HepG2 (cell line): ENCODE measurements around the gene SERPINA6. TPM values are rescaled to one million over a fixed set of nuclear protein-coding genes. Genes with fewer than 3 reads are reported as not detected.

Experiments
- ATAC-seq: fragments of 200-7000 bp; cut with Tn5 transposase; 3 replicates; pipeline ENCODE4 v1.9.1; 2020; ENCODE audit warnings: mild to moderate bottlenecking, moderate library complexity
- BruUV-seq: library from RNA; stranded (reverse); fragments of 400-500 nt; replicated peaks from 2 replicates; lab custom pipeline; 2021; lab: Mats Ljungman, UMichigan
- CTCF ChIA-PET: fragments of 300-600 bp; formaldehyde crosslinking; extraction: SDS; loops from one replicate; lab custom pipeline; 2021; ENCODE audit warnings: low total read pairs, inconsistent platforms, low intra/inter-chr PET ratio; lab: Yijun Ruan, JAX
- POLR2A ChIA-PET: fragments of 350-600 bp; sonication (Branson Sonifier 250); formaldehyde crosslinking; loops from one replicate; lab custom pipeline; 2020; ENCODE audit warnings: antibody characterized with exemption, inconsistent platforms; lab: Yijun Ruan, JAX
- DNase-seq: peaks from one replicate; pipeline ENCODE4 v3.0.0-alpha.2; 2015; ENCODE audit warnings: low spot score
- FAIRE-seq: peaks from 3 replicates; lab custom pipeline; 2011; peaks lifted over from hg19 to GRCh38; lab: Jason Lieb, UNC
- H2AFZ ChIP-seq: one replicate; pipeline ENCODE4 v1.6.1; 2011; ENCODE audit warnings: low read length, inconsistent platforms
- H3K27ac ChIP-seq: fragments of 300-600 bp; 3 replicates; pipeline ENCODE4 v1.8.0; 2011; ENCODE audit warnings: mixed run types, mild to moderate bottlenecking, mixed read lengths, low read length, inconsistent platforms; ENCODE audit not compliant: insufficient read depth; ENCODE audit errors: extremely low read length
- H3K27me3 ChIP-seq, 2 experiments: fragments of 200-600 bp in 1 of 2; 2 replicates in 1 of 2; 3 replicates in 1 of 2; pipeline versions ENCODE4 v1.6.0 to v1.8.0; 2011; ENCODE audit warnings: low read length in 2 of 2, mild to moderate bottlenecking in 2 of 2, moderate library complexity in 2 of 2, inconsistent platforms in 1 of 2; ENCODE audit not compliant: insufficient read depth in 2 of 2, control insufficient read depth in 1 of 2
- H3K36me3 ChIP-seq, 2 experiments: fragments of 200-600 bp in 1 of 2; replicated peaks in 1 of 2; 2 replicates in 1 of 2; 3 replicates in 1 of 2; pipeline versions ENCODE4 v1.5.1 to v1.8.0; 2011; ENCODE audit warnings: low read length in 2 of 2, inconsistent platforms in 1 of 2; ENCODE audit not compliant: insufficient read depth in 2 of 2, control insufficient read depth in 1 of 2
- H3K4me1 ChIP-seq: 2 replicates; pipeline ENCODE4 v1.5.1; 2012; ENCODE audit warnings: low read length, inconsistent platforms; ENCODE audit not compliant: insufficient read depth
- H3K4me2 ChIP-seq: 2 replicates; pipeline ENCODE4 v1.6.0; 2011; ENCODE audit warnings: low read depth, low read length, inconsistent platforms
- H3K4me3 ChIP-seq, 3 experiments: fragments of 200-600 bp in 1 of 3; sonication (generic), shearing (Covaris generic) in 1 of 3; replicated peaks in 1 of 3; 2 replicates each; pipeline ENCODE4 v1.5.1; 2011 to 2016; ENCODE audit warnings: low read length in 3 of 3, inconsistent platforms in 2 of 3, low read depth in 2 of 3, mild to moderate bottlenecking in 2 of 3, control low read depth in 1 of 3, mixed read lengths in 1 of 3; ENCODE audit not compliant: insufficient read depth in 1 of 3
- H3K79me2 ChIP-seq: one replicate; pipeline ENCODE4 v1.6.1; 2011; ENCODE audit warnings: low read length, inconsistent platforms; ENCODE audit not compliant: insufficient read depth
- H3K9ac ChIP-seq: 2 replicates; pipeline ENCODE4 v1.6.0; 2011; ENCODE audit warnings: mild to moderate bottlenecking, low read depth, low read length, inconsistent platforms; ENCODE audit not compliant: insufficient read depth
- H3K9me3 ChIP-seq: 2 replicates; pipeline ENCODE4 v1.5.1; 2012; ENCODE audit warnings: mild to moderate bottlenecking, low read length
- H4K20me1 ChIP-seq: 2 replicates; pipeline ENCODE4 v1.6.0; 2011; ENCODE audit warnings: inconsistent platforms, mild to moderate bottlenecking, low read length, moderate library complexity; ENCODE audit not compliant: insufficient read depth
- ATF3 ChIP-seq: sonication (generic); formaldehyde crosslinking; IDR thresholded peaks from 2 replicates; pipeline ENCODE4 v1.4.0; 2020; ENCODE audit warnings: missing genetic modification reagents
- CEBPG ChIP-seq: IDR thresholded peaks from 2 replicates; pipeline ENCODE4 v1.6.1; 2016
- EP300 ChIP-seq, 3 experiments: sonication (generic) in 1 of 3; formaldehyde crosslinking in 1 of 3; IDR thresholded peaks; 2 replicates each; pipeline versions ENCODE4 v1.5.1 to v1.6.1; 2011 to 2020; ENCODE audit warnings: low read depth in 2 of 3, low read length in 2 of 3, borderline replicate concordance in 1 of 3, improper control_type of control experiment in 1 of 3, mild to moderate bottlenecking in 1 of 3, missing genetic modification reagents in 1 of 3, moderate library complexity in 1 of 3
- FOSL2 ChIP-seq: sonication (generic); formaldehyde crosslinking; IDR thresholded peaks from 2 replicates; pipeline ENCODE4 v1.4.0; 2020; ENCODE audit warnings: missing genetic modification reagents
- HNF4G ChIP-seq, 2 experiments: sonication (generic) in 1 of 2; formaldehyde crosslinking in 1 of 2; IDR thresholded peaks; 2 replicates each; pipeline versions ENCODE4 v1.4.0 to v1.6.1; 2011 to 2020; ENCODE audit warnings: borderline replicate concordance in 2 of 2, low read depth in 2 of 2, mild to moderate bottlenecking in 2 of 2, low read length in 1 of 2, missing genetic modification reagents in 1 of 2, moderate library complexity in 1 of 2
- MAFF ChIP-seq: IDR thresholded peaks from 2 replicates; pipeline ENCODE4 v1.6.1; 2011; ENCODE audit warnings: low read depth, low read length, improper control_type of control experiment
- MAFK ChIP-seq, 2 experiments: IDR thresholded peaks in 1 of 2; conservative IDR thresholded peaks in 1 of 2; 2 replicates each; pipeline ENCODE4 v1.6.1; 2011; ENCODE audit warnings: improper control_type of control experiment in 2 of 2, low read length in 2 of 2
- PHF21A ChIP-seq: sonication (generic); formaldehyde crosslinking; IDR thresholded peaks from 2 replicates; pipeline ENCODE4 v1.5.0; 2020; ENCODE audit warnings: mild to moderate bottlenecking, missing genetic modification reagents
- SAP130 ChIP-seq: IDR thresholded peaks from 2 replicates; pipeline ENCODE4 v1.6.1; 2016; ENCODE audit warnings: low read depth
- TFAP4 ChIP-seq: sonication (generic); IDR thresholded peaks from 2 replicates; pipeline ENCODE4 v1.6.1; 2016; ENCODE audit warnings: low read depth, borderline replicate concordance
- ZNF547 ChIP-seq: sonication (generic); formaldehyde crosslinking; IDR thresholded peaks from 2 replicates; pipeline ENCODE4 v1.5.1; 2020; ENCODE audit warnings: mild to moderate bottlenecking, missing genetic modification reagents
- ZNF580 ChIP-seq: IDR thresholded peaks from 2 replicates; pipeline ENCODE4 v1.6.1; 2016; ENCODE audit warnings: low read depth, borderline replicate concordance
- ZNF652 ChIP-seq: IDR thresholded peaks from 2 replicates; pipeline ENCODE4 v1.6.1; 2016; ENCODE audit warnings: low read depth, borderline replicate concordance
- ZNF792 ChIP-seq: IDR thresholded peaks from 2 replicates; pipeline ENCODE4 v1.6.1; 2016
- ZSCAN22 ChIP-seq: sonication (generic); formaldehyde crosslinking; IDR thresholded peaks from 2 replicates; pipeline ENCODE4 v1.4.0; 2020; ENCODE audit warnings: mild to moderate bottlenecking, missing genetic modification reagents
- WGBS: methylation state at CpG from one replicate; pipeline ENCODE4 v1.1.6; 2017; ENCODE audit warnings: low lambda C conversion rate; 5-methylcytosine and 5-hydroxymethylcytosine counted together
- in situ Hi-C: cut with HindIII; loops from 2 replicates; pipeline ENCODE4 v1.10.0; 2017; ENCODE audit warnings: low pct_unique_long_range_greater_than_20kb; ENCODE audit not compliant: extremely low pct_ligation_motif_present
- intact Hi-C: fragments of 100-400 bp; cut with micrococcal nuclease; formaldehyde crosslinking; loops from one replicate; pipeline ENCODE4 v1.10.0; 2022; ENCODE audit not compliant: unreplicated experiment
- polyA plus RNA-seq, 8 experiments: library from polyadenylated mRNA; depleted of rRNA in 3 of 8; stranded (reverse) in 7 of 8; unstranded in 1 of 8; fragments of >200 nt; fragmentation: Illumina TruSeq in 4 of 8; extraction: Trizol in 4 of 8; gene quantifications; 2 replicates each; pipeline versions ENCODE4 v1.2.1 to v1.2.3, GENCODE V29; 2011 to 2016; ENCODE audit warnings: low read depth in 4 of 8, missing spikeins in 1 of 8, mixed read lengths in 1 of 8; ENCODE audit not compliant: insufficient read depth in 1 of 8
- total RNA-seq, 5 experiments: library from RNA; depleted of rRNA; stranded (reverse); fragments of >200 nt; fragmentation: Illumina TruSeq; extraction: Trizol; gene quantifications; 2 replicates each; pipeline ENCODE4 v1.2.3, GENCODE V29; 2016; ENCODE audit warnings: low read depth in 1 of 5
- TF ChIP-seq, protein P1 (sequence below): IDR thresholded peaks from 2 replicates; pipeline ENCODE4 v1.6.1; 2016; ENCODE audit warnings: mild to moderate bottlenecking
- TF ChIP-seq, protein P2 (sequence below): IDR thresholded peaks from 2 replicates; pipeline ENCODE4 v1.6.1; 2018; ENCODE audit warnings: missing genetic modification reagents, mild to moderate bottlenecking, missing compliant biosample characterization
- TF ChIP-seq, protein P3 (sequence below): sonication (generic); formaldehyde crosslinking; IDR thresholded peaks from 2 replicates; pipeline ENCODE4 v1.4.0; 2020; ENCODE audit warnings: missing genetic modification reagents, mild to moderate bottlenecking, borderline replicate concordance

SERPINA6 gene
- total and polyA plus RNA-seq, 2 of the 13 experiments (the other 11 are each of a cell fraction or from before 2014, with no cell fraction given): 260 to 333 TPM

- Histone ChIP-seq H3K27me3 (no peaks in the 10 kb centered on the region; a peak in 1 of 5 replicates), H3K79me2 (no peaks in the 10 kb centered on the region), H3K4me2 (peak overlapping the region; percentile 13; the same call in 1 of the 2 replicates), H4K20me1 (no peaks in the 10 kb centered on the region), H3K4me1 (peaks cover 96% of the 10 kb centered on the region), H3K36me3 (no peaks in the 10 kb centered on the region), H3K27ac (no peak overlapping the region), H3K9me3 (no peaks in the 10 kb centered on the region), H2AFZ (no peak overlapping the region), H3K4me3 (no peak overlapping the region), H3K9ac (no peak overlapping the region)
- peak; percentile 82 for DNase-seq
- no peak for FAIRE-seq
- POLR2A ChIA-PET: interaction anchor here (0.7 to 3.3 kb wide), 11 partner anchors 8 to 54 kb away, joined by 3 to 13 read pairs (median 3); partner anchors contain the start of genes SERPINA1, SERPINA10 and SERPINA6
- in situ Hi-C loops: no loop called here
- CTCF ChIA-PET: no interaction called here
- BruUV-seq: no TSS peak
- WGBS: 50% methylated on average over 2 of the region's 2 CpGs
- intact Hi-C loops: no loop called here
- peak; percentile 25; the same call in 2 of the 3 replicates for ATAC-seq
- TF ChIP-seq HNF4G (IDR thresholded peaks at IDR 0.05; ENCODE audit: borderline replicate concordance, low read depth, low read length): 0 out of 2 replicates have a peak, but pooled peaks have one; percentile 12
- no peak for TF ChIP-seq HNF4G (CRISPR knock-in tag; IDR thresholded peaks at IDR 0.05; ENCODE audit: borderline replicate concordance, low read depth)
- no peak for TF ChIP-seq ZNF580
- TF ChIP-seq SAP130 (CRISPR knock-in tag): peak; percentile 47
- TF ChIP-seq, protein P1, sequence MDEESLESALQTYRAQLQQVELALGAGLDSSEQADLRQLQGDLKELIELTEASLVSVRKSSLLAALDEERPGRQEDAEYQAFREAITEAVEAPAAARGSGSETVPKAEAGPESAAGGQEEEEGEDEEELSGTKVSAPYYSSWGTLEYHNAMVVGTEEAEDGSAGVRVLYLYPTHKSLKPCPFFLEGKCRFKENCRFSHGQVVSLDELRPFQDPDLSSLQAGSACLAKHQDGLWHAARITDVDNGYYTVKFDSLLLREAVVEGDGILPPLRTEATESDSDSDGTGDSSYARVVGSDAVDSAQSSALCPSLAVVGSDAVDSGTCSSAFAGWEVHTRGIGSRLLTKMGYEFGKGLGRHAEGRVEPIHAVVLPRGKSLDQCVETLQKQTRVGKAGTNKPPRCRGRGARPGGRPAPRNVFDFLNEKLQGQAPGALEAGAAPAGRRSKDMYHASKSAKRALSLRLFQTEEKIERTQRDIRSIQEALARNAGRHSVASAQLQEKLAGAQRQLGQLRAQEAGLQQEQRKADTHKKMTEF (CRISPR knock-in tag): peak; percentile 24; the same call in 1 of the 2 replicates
- TF ChIP-seq ZNF547 (CRISPR knock-in tag): no peak
- TF ChIP-seq ATF3: peak; percentile 18; the same call in 1 of the 2 replicates
- TF ChIP-seq TFAP4: peak; percentile 52; the same call in 1 of the 2 replicates
- 0 out of 2 replicates have a peak, but pooled peaks have one; percentile 46 for TF ChIP-seq ZNF792 (CRISPR knock-in tag)
- TF ChIP-seq CEBPG (CRISPR knock-in tag): 0 out of 2 replicates have a peak, but pooled peaks have one; percentile 3
- TF ChIP-seq MAFK (conservative IDR thresholded peaks at IDR 0.05 in 1 of 2, IDR thresholded peaks at IDR 0.05 in 1 of 2; ENCODE audit: low read length in 2 of 2): peak; percentile 53 to 66
- TF ChIP-seq, protein P2, sequence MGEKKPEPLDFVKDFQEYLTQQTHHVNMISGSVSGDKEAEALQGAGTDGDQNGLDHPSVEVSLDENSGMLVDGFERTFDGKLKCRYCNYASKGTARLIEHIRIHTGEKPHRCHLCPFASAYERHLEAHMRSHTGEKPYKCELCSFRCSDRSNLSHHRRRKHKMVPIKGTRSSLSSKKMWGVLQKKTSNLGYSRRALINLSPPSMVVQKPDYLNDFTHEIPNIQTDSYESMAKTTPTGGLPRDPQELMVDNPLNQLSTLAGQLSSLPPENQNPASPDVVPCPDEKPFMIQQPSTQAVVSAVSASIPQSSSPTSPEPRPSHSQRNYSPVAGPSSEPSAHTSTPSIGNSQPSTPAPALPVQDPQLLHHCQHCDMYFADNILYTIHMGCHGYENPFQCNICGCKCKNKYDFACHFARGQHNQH: peak; percentile 100
- TF ChIP-seq PHF21A: peak; percentile 35; the same call in 1 of the 2 replicates
- peak; percentile 90 for TF ChIP-seq FOSL2 (CRISPR knock-in tag)
- TF ChIP-seq ZNF652: 0 out of 2 replicates have a peak, but pooled peaks have one; percentile 31
- no peak for TF ChIP-seq ZSCAN22 (CRISPR knock-in tag)
- TF ChIP-seq, protein P3, sequence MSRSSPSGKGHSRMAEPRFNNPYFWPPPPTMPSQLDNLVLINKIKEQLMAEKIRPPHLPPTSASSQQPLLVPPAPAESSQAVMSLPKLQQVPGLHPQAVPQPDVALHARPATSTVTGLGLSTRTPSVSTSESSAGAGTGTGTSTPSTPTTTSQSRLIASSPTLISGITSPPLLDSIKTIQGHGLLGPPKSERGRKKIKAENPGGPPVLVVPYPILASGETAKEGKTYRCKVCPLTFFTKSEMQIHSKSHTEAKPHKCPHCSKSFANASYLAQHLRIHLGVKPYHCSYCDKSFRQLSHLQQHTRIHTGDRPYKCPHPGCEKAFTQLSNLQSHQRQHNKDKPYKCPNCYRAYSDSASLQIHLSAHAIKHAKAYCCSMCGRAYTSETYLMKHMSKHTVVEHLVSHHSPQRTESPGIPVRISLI (CRISPR knock-in tag): no peak
- peak in 1 of 2 experiments; percentile 45; a peak in 1 of 4 replicates for TF ChIP-seq EP300 (IDR thresholded peaks at IDR 0.05; ENCODE audit: low read depth in 2 of 2, low read length in 2 of 2)
- no peak for TF ChIP-seq EP300 (CRISPR knock-in tag; IDR thresholded peaks at IDR 0.05; ENCODE audit: borderline replicate concordance)
- TF ChIP-seq MAFF: peak; percentile 69
Measured at GRCh38 chr14:94342334-94342934, 19.3 kb upstream of the SERPINA6 start.
